NT2/D1 (cell line): ENCODE data around the gene SLC6A13.

Source experiments
- SUZ12 ChIP-seq: IDR thresholded peaks from 2 replicates; pipeline ENCODE4 v1.6.1; 2011; ENCODE audit not compliant: insufficient read length, insufficient read depth; ENCODE audit errors: extremely low read depth
- YY1 ChIP-seq: IDR thresholded peaks from 2 replicates; pipeline ENCODE4 v1.6.1; 2011; ENCODE audit not compliant: insufficient read length, insufficient read depth
- ZNF274 ChIP-seq: IDR thresholded peaks from 2 replicates; pipeline ENCODE4 v1.6.1; 2011; ENCODE audit warnings: mild to moderate bottlenecking, low read depth, low read length

DNA sequence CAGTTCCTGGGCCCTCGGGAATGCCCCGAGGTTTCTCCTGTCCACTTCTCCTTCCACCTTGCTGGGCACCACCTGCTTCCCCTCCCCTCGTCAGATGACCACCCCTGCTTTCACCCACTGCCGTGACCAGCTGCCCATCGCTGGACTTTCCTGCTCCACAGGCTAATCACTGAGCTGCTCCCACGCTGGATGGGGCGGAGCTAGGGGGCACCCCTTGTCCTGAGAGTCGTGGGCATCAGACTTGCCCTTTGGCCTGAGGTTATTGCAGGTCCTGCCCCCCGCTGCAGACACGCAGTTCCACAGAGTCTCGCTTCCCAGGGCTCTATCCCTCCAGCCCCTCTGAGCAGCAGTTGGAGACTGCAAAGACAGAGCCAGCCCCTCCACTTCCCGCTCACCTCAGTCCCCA lies 49.1 kb downstream of the SLC6A13 start:
- TF ChIP-seq YY1 = no peak
- TF ChIP-seq ZNF274 = no peak
- TF ChIP-seq SUZ12 = no peak
